ENCODE data around the gene PLXNC1.

The PLXNC1 gene

GRCh38 chr12:94112121-94112520 lies 36.3 kb upstream of the PLXNC1 start:
- no peak overlapping the region for H3K4me3 Mint-ChIP-seq
- peaks cover 19% of the 10 kb centered on the region for H3K27me3 Mint-ChIP-seq (ENCODE audit: low read depth)
- no peak overlapping the region for H3K27ac Mint-ChIP-seq
- no peaks in the 10 kb centered on the region for H3K4me1 Mint-ChIP-seq
- no peak for TF ChIP-seq CTCF (IDR thresholded peaks at IDR 0.05; ENCODE audit: unreplicated experiment in 3 of 3)
- no peaks in the 10 kb centered on the region for H3K36me3 Mint-ChIP-seq (ENCODE audit: low read depth)
- peaks cover 3% of the 10 kb centered on the region for H3K9me3 Mint-ChIP-seq

- Mint-ChIP-seq H3K27ac (no peak overlapping the region), H3K9me3 (peaks cover 3% of the 10 kb centered on the region), H3K36me3 (ENCODE audit: low read depth) (no peaks in the 10 kb centered on the region), H3K4me1 (no peaks in the 10 kb centered on the region), H3K27me3 (ENCODE audit: low read depth) (peaks cover 7% of the 10 kb centered on the region), H3K4me3 (no peak overlapping the region)
- TF ChIP-seq CTCF (IDR thresholded peaks at IDR 0.05; ENCODE audit: unreplicated experiment in 3 of 3): no peak
Observed at GRCh38 chr12:94114166-94114565, 34.2 kb upstream of the PLXNC1 start.

GRCh38 chr12:94116191-94116590 lies 32.2 kb upstream of the PLXNC1 start:
- Mint-ChIP-seq H3K36me3 (ENCODE audit: low read depth) (no peaks in the 10 kb centered on the region), H3K27me3 (ENCODE audit: low read depth) (no peaks in the 10 kb centered on the region), H3K4me3 (no peak overlapping the region), H3K27ac (no peak overlapping the region), H3K9me3 (peaks cover 3% of the 10 kb centered on the region), H3K4me1 (no peaks in the 10 kb centered on the region)
- no peak for TF ChIP-seq CTCF (IDR thresholded peaks at IDR 0.05; ENCODE audit: unreplicated experiment in 3 of 3)

- no peaks in the 10 kb centered on the region for H3K4me1 Mint-ChIP-seq
- TF ChIP-seq CTCF (IDR thresholded peaks at IDR 0.05; ENCODE audit: unreplicated experiment in 3 of 3): no peak
- no peaks in the 10 kb centered on the region for H3K36me3 Mint-ChIP-seq (ENCODE audit: low read depth)
- H3K27me3 Mint-ChIP-seq (ENCODE audit: low read depth): peaks cover 4% of the 10 kb centered on the region
- H3K27ac Mint-ChIP-seq: no peak overlapping the region
- no peaks in the 10 kb centered on the region for H3K9me3 Mint-ChIP-seq
- no peak overlapping the region for H3K4me3 Mint-ChIP-seq
Observed at GRCh38 chr12:94121886-94122285, 26.5 kb upstream of the PLXNC1 start.

GRCh38 chr12:94122591-94122990 lies 25.8 kb upstream of the PLXNC1 start:
- TF ChIP-seq CTCF (IDR thresholded peaks at IDR 0.05; ENCODE audit: unreplicated experiment in 3 of 3): no peak
- H3K9me3 Mint-ChIP-seq: no peaks in the 10 kb centered on the region
- H3K4me3 Mint-ChIP-seq: no peak overlapping the region
- no peaks in the 10 kb centered on the region for H3K4me1 Mint-ChIP-seq
- H3K36me3 Mint-ChIP-seq (ENCODE audit: low read depth): no peaks in the 10 kb centered on the region
- peaks cover 4% of the 10 kb centered on the region for H3K27me3 Mint-ChIP-seq (ENCODE audit: low read depth)
- no peak overlapping the region for H3K27ac Mint-ChIP-seq

GRCh38 chr12:94123127-94123526 lies 25.2 kb upstream of the PLXNC1 start:
- no peak overlapping the region for H3K27ac Mint-ChIP-seq
- H3K36me3 Mint-ChIP-seq (ENCODE audit: low read depth): no peaks in the 10 kb centered on the region
- H3K4me1 Mint-ChIP-seq: no peaks in the 10 kb centered on the region
- H3K27me3 Mint-ChIP-seq (ENCODE audit: low read depth): peaks cover 4% of the 10 kb centered on the region
- no peaks in the 10 kb centered on the region for H3K9me3 Mint-ChIP-seq
- TF ChIP-seq CTCF (IDR thresholded peaks at IDR 0.05; ENCODE audit: unreplicated experiment in 3 of 3): no peak
- no peak overlapping the region for H3K4me3 Mint-ChIP-seq

Measured in nephron (organoid).